HepG2 (cell line): ENCODE results near the gene NTMT1. TPM values are rescaled to one million over a fixed set of nuclear protein-coding genes. Genes with fewer than 3 reads are reported as not detected.

Experiments
- ARNT2 ChIP-seq: sonication (generic); formaldehyde crosslinking; IDR thresholded peaks from 2 replicates; pipeline ENCODE4 v1.8.0; 2022; ENCODE audit warnings: mild to moderate bottlenecking, low read depth, missing genetic modification reagents, moderate library complexity
- CBX5 ChIP-seq: sonication (generic); formaldehyde crosslinking; IDR thresholded peaks from 2 replicates; pipeline ENCODE4 v1.4.0; 2020; ENCODE audit warnings: missing genetic modification reagents, borderline replicate concordance
- CC2D1A ChIP-seq: sonication (generic); formaldehyde crosslinking; IDR thresholded peaks from 2 replicates; pipeline ENCODE4 v1.8.1; 2023; ENCODE audit warnings: mild to moderate bottlenecking, missing genetic modification reagents
- CEBPG ChIP-seq: IDR thresholded peaks from 2 replicates; pipeline ENCODE4 v1.6.1; 2016
- CREM ChIP-seq, 2 experiments: sonication (generic) in 1 of 2; formaldehyde crosslinking in 1 of 2; IDR thresholded peaks; 2 replicates each; pipeline versions ENCODE4 v1.4.0 to v1.6.1; 2016 to 2020; ENCODE audit warnings: antibody characterized with exemption in 1 of 2, mild to moderate bottlenecking in 1 of 2, missing genetic modification reagents in 1 of 2
- HHEX ChIP-seq: IDR thresholded peaks from 2 replicates; pipeline ENCODE4 v1.6.1; 2016; ENCODE audit warnings: control low read depth
- KMT2B ChIP-seq: IDR thresholded peaks from 2 replicates; pipeline ENCODE4 v1.6.1; 2016; ENCODE audit warnings: missing genetic modification reagents, missing compliant biosample characterization
- MED1 ChIP-seq: sonication (generic); formaldehyde crosslinking; IDR thresholded peaks from 2 replicates; pipeline ENCODE4 v1.4.0; 2020; ENCODE audit warnings: missing genetic modification reagents
- PHF21A ChIP-seq: sonication (generic); formaldehyde crosslinking; IDR thresholded peaks from 2 replicates; pipeline ENCODE4 v1.5.0; 2020; ENCODE audit warnings: mild to moderate bottlenecking, missing genetic modification reagents
- RCOR2 ChIP-seq: IDR thresholded peaks from 2 replicates; pipeline ENCODE4 v1.6.1; 2016; ENCODE audit warnings: missing biosample characterization, missing genetic modification reagents
- SP5 ChIP-seq: IDR thresholded peaks from 2 replicates; pipeline ENCODE4 v1.6.1; 2016; ENCODE audit warnings: low read depth, borderline replicate concordance
- ZBTB7A ChIP-seq: sonication (generic); formaldehyde crosslinking; IDR thresholded peaks from 2 replicates; pipeline ENCODE4 v1.8.0; 2022; ENCODE audit warnings: mild to moderate bottlenecking, missing genetic modification reagents
- ZFP1 ChIP-seq: IDR thresholded peaks from 2 replicates; pipeline ENCODE4 v1.6.1; 2016
- ZMYM3 ChIP-seq: sonication (generic); formaldehyde crosslinking; IDR thresholded peaks from 2 replicates; pipeline ENCODE4 v1.5.1; 2020; ENCODE audit warnings: mild to moderate bottlenecking, missing genetic modification reagents
- ZNF12 ChIP-seq: sonication (generic); formaldehyde crosslinking; IDR thresholded peaks from 2 replicates; pipeline ENCODE4 v1.5.0; 2020; ENCODE audit warnings: missing genetic modification reagents
- ZNF746 ChIP-seq: sonication (generic); formaldehyde crosslinking; IDR thresholded peaks from 2 replicates; pipeline ENCODE4 v1.8.0; 2022; ENCODE audit warnings: mild to moderate bottlenecking, missing genetic modification reagents
- ZNF747 ChIP-seq: sonication (generic); formaldehyde crosslinking; IDR thresholded peaks from 2 replicates; pipeline ENCODE4 v1.8.1; 2023; ENCODE audit warnings: missing genetic modification reagents, mild to moderate bottlenecking, borderline replicate concordance
- ZNF83 ChIP-seq: sonication (generic); formaldehyde crosslinking; IDR thresholded peaks from 2 replicates; pipeline ENCODE4 v1.4.0; 2020; ENCODE audit warnings: missing genetic modification reagents, mild to moderate bottlenecking, borderline replicate concordance
- polyA plus RNA-seq, 8 experiments: library from polyadenylated mRNA; depleted of rRNA in 3 of 8; stranded (reverse) in 7 of 8; unstranded in 1 of 8; fragments of >200 nt; fragmentation: Illumina TruSeq in 4 of 8; extraction: Trizol in 4 of 8; gene quantifications; 2 replicates each; pipeline versions ENCODE4 v1.2.1 to v1.2.3, GENCODE V29; 2011 to 2016; ENCODE audit warnings: low read depth in 4 of 8, missing spikeins in 1 of 8, mixed read lengths in 1 of 8; ENCODE audit not compliant: insufficient read depth in 1 of 8
- total RNA-seq, 5 experiments: library from RNA; depleted of rRNA; stranded (reverse); fragments of >200 nt; fragmentation: Illumina TruSeq; extraction: Trizol; gene quantifications; 2 replicates each; pipeline ENCODE4 v1.2.3, GENCODE V29; 2016; ENCODE audit warnings: low read depth in 1 of 5
- TF ChIP-seq, protein P1 (sequence below): IDR thresholded peaks from 2 replicates; pipeline ENCODE4 v1.6.1; 2016
- TF ChIP-seq, protein P2 (sequence below): sonication (generic); formaldehyde crosslinking; IDR thresholded peaks from 2 replicates; pipeline ENCODE4 v1.5.0; 2020; ENCODE audit warnings: mild to moderate bottlenecking, missing genetic modification reagents
- TF ChIP-seq, protein P3 (sequence below): sonication (generic); formaldehyde crosslinking; IDR thresholded peaks from 2 replicates; pipeline ENCODE4 v1.9.0; 2021; ENCODE audit warnings: missing genetic modification reagents, borderline replicate concordance
- TF ChIP-seq, protein P4 (sequence below): sonication (generic); formaldehyde crosslinking; IDR thresholded peaks from 2 replicates; pipeline ENCODE4 v1.4.0; 2020; ENCODE audit warnings: mild to moderate bottlenecking, low read depth, missing genetic modification reagents
- TF ChIP-seq, protein P5 (sequence below): sonication (generic); formaldehyde crosslinking; IDR thresholded peaks from 2 replicates; pipeline ENCODE4 v1.5.1; 2020; ENCODE audit warnings: mild to moderate bottlenecking, moderate library complexity, missing genetic modification reagents

NTMT1 gene
- total and polyA plus RNA-seq, 2 of the 13 experiments (the other 11 are each of a cell fraction or from before 2014, with no cell fraction given) = 49.1 to 53.8 TPM

DNA sequence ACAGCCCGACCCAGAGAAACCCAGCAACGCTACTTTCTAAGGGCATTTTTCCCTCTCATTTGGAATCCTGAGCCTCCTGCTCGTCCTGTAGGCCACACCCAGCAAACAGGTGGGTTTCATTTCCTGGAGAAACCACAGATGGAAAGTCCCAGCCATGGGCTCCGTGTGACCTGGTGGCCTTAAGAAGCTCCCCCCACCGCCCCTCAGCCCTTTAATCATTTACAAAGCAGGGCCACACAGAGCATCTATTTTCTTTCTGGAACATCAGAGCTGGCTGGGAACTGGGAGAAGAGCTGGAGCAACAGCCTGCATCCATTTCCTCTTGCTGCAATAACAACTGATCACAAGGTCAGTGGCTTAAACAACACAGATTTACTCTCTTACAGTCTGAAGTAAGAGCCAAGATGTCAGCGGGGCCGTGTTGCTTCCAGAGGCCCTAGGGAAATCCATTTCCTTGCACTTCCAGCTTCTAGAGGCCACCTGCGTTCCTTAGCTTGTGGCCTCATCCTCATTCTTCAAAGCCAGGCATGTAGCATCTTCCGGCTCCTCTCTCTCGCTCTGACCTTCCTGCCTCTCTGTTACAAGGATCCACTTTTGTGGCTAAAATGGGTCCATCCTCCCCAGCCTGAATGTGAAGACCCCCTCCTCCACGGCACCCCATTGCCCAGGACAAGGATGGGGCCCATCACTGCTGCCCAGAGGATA, 45.6 kb upstream of the NTMT1 start (continued):
- TF ChIP-seq, protein P1, sequence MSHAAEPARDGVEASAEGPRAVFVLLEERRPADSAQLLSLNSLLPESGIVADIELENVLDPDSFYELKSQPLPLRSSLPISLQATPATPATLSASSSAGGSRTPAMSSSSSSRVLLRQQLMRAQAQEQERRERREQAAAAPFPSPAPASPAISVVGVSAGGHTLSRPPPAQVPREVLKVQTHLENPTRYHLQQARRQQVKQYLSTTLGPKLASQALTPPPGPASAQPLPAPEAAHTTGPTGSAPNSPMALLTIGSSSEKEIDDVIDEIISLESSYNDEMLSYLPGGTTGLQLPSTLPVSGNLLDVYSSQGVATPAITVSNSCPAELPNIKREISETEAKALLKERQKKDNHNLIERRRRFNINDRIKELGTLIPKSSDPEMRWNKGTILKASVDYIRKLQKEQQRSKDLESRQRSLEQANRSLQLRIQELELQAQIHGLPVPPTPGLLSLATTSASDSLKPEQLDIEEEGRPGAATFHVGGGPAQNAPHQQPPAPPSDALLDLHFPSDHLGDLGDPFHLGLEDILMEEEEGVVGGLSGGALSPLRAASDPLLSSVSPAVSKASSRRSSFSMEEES (CRISPR knock-in tag) = peak; percentile 57
- TF ChIP-seq ZBTB7A (CRISPR knock-in tag) (0 out of 2 replicates have a peak, but pooled peaks have one; percentile 11), ZMYM3 (CRISPR knock-in tag) (peak; percentile 92), RCOR2 (CRISPR knock-in tag) (peak; percentile 63), KMT2B (CRISPR knock-in tag) (peak; percentile 29; the same call in 1 of the 2 replicates), HHEX (no peak), ZNF83 (CRISPR knock-in tag) (no peak), CC2D1A (no peak), ZNF12 (CRISPR knock-in tag) (peak; percentile 99), CEBPG (CRISPR knock-in tag) (peak; percentile 79), CBX5 (CRISPR knock-in tag) (peak; percentile 38; the same call in 1 of the 2 replicates), SP5 (CRISPR knock-in tag) (peak; percentile 61), MED1 (CRISPR knock-in tag) (peak; percentile 86), PHF21A (CRISPR knock-in tag) (peak; percentile 64; the same call in 1 of the 2 replicates), ZFP1 (CRISPR knock-in tag) (peak; percentile 37; the same call in 1 of the 2 replicates), ZNF747 (CRISPR knock-in tag) (no peak; the same call in 1 of the 2 replicates), CREM (IDR thresholded peaks at IDR 0.05) (peak; percentile 41; the same call in 1 of the 2 replicates), CREM (CRISPR knock-in tag; IDR thresholded peaks at IDR 0.05) (no peak), ARNT2 (no peak), ZNF746 (CRISPR knock-in tag) (peak; percentile 77; the same call in 1 of the 2 replicates)
- TF ChIP-seq, protein P2, sequence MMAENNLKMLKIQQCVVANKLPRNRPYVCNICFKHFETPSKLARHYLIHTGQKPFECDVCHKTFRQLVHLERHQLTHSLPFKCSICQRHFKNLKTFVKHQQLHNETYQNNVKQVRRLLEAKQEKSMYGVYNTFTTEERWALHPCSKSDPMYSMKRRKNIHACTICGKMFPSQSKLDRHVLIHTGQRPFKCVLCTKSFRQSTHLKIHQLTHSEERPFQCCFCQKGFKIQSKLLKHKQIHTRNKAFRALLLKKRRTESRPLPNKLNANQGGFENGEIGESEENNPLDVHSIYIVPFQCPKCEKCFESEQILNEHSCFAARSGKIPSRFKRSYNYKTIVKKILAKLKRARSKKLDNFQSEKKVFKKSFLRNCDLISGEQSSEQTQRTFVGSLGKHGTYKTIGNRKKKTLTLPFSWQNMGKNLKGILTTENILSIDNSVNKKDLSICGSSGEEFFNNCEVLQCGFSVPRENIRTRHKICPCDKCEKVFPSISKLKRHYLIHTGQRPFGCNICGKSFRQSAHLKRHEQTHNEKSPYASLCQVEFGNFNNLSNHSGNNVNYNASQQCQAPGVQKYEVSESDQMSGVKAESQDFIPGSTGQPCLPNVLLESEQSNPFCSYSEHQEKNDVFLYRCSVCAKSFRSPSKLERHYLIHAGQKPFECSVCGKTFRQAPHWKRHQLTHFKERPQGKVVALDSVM (CRISPR knock-in tag) = peak; percentile 35; the same call in 1 of the 2 replicates
- TF ChIP-seq, protein P3, sequence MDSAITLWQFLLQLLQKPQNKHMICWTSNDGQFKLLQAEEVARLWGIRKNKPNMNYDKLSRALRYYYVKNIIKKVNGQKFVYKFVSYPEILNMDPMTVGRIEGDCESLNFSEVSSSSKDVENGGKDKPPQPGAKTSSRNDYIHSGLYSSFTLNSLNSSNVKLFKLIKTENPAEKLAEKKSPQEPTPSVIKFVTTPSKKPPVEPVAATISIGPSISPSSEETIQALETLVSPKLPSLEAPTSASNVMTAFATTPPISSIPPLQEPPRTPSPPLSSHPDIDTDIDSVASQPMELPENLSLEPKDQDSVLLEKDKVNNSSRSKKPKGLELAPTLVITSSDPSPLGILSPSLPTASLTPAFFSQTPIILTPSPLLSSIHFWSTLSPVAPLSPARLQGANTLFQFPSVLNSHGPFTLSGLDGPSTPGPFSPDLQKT (CRISPR knock-in tag) = no peak
- TF ChIP-seq, protein P4, sequence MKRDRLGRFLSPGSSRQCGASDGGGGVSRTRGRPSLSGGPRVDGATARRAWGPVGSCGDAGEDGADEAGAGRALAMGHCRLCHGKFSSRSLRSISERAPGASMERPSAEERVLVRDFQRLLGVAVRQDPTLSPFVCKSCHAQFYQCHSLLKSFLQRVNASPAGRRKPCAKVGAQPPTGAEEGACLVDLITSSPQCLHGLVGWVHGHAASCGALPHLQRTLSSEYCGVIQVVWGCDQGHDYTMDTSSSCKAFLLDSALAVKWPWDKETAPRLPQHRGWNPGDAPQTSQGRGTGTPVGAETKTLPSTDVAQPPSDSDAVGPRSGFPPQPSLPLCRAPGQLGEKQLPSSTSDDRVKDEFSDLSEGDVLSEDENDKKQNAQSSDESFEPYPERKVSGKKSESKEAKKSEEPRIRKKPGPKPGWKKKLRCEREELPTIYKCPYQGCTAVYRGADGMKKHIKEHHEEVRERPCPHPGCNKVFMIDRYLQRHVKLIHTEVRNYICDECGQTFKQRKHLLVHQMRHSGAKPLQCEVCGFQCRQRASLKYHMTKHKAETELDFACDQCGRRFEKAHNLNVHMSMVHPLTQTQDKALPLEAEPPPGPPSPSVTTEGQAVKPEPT = no peak
- TF ChIP-seq, protein P5, sequence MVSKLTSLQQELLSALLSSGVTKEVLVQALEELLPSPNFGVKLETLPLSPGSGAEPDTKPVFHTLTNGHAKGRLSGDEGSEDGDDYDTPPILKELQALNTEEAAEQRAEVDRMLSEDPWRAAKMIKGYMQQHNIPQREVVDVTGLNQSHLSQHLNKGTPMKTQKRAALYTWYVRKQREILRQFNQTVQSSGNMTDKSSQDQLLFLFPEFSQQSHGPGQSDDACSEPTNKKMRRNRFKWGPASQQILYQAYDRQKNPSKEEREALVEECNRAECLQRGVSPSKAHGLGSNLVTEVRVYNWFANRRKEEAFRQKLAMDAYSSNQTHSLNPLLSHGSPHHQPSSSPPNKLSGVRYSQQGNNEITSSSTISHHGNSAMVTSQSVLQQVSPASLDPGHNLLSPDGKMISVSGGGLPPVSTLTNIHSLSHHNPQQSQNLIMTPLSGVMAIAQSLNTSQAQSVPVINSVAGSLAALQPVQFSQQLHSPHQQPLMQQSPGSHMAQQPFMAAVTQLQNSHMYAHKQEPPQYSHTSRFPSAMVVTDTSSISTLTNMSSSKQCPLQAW (CRISPR knock-in tag) = peak; percentile 92
